Subcutaneous abdominal adipose tissue (tissue), 5 donors: Measurements from ENCODE around the gene CDKAL1.
"Not testable (repeated sequence)": the region's sequence is repeated elsewhere in the genome, so short reads cannot be mapped to it uniquely, and the experiment has no call there.

ENCODE experiments used
- H3K27ac ChIP-seq: one replicate; pipeline ENCODE4 v1.7.0; 2013; ENCODE audit warnings: low read depth, mild to moderate bottlenecking, inconsistent platforms, low read length, moderate library complexity
- H3K27me3 ChIP-seq, 5 donors: one replicate each; pipeline ENCODE4 v1.7.0; 2013; ENCODE audit warnings: low read length in 5 of 5, inconsistent platforms in 1 of 5; ENCODE audit not compliant: control insufficient read depth in 5 of 5, insufficient read depth in 4 of 5
- H3K36me3 ChIP-seq, 5 donors: one replicate each; pipeline ENCODE4 v1.7.0; 2013; ENCODE audit warnings: low read length in 5 of 5; ENCODE audit not compliant: control insufficient read depth in 5 of 5, insufficient read depth in 5 of 5
- H3K4me1 ChIP-seq, 5 donors: one replicate each; pipeline ENCODE4 v1.7.0; 2013; ENCODE audit warnings: low read length in 5 of 5, mild to moderate bottlenecking in 3 of 5, moderate library complexity in 1 of 5; ENCODE audit not compliant: control insufficient read depth in 5 of 5, insufficient read depth in 5 of 5
- H3K4me3 ChIP-seq, 5 donors: one replicate each; pipeline ENCODE4 v1.7.0; 2013; ENCODE audit warnings: low read length in 5 of 5, low read depth in 1 of 5
- H3K9ac ChIP-seq, 5 donors: one replicate each; pipeline ENCODE4 v1.7.0; 2013; ENCODE audit warnings: low read length in 5 of 5, mild to moderate bottlenecking in 4 of 5, moderate library complexity in 3 of 5
- H3K9me3 ChIP-seq, 5 donors: one replicate each; pipeline ENCODE4 v1.7.0; 2013; ENCODE audit warnings: low read length in 5 of 5; ENCODE audit not compliant: control insufficient read depth in 5 of 5
- donor health status: healthy.
- donor health status: healthy.
- donor health status: healthy.
- donor health status: healthy.
- donor health status: healthy.

Gene CDKAL1

DNA sequence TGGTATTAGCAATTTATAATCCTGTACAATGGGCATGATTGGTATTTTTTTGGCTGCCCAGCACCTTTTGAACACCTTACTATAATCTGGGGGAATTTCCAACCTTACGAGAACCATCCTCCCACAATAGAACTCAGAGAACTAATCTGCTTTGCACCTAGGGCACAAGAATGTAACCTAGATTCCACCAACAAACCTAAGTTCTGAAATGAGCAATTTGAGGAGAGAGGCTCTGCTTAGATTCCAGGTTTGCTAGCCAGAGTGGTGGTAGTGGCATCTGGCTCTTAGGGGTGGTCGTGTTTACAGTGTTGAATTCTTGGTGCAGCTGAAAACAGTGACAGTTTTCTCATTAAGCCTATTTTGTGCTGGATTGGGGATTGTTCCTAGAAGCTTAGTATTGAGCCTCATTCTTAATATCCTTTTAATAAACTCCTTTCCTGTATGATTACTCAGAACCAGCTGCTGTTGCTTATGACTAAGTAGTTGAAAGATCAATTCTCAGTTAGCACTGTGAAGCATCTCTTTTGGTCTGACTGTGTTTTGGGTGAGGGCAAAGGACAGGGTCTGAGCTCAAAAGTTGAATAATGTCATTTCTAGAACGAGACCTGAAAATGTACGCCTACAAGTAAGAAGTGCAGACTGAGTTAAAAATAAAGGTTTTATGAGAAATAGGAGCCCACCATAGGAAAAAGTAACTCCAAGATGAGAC lies 385.6 kb downstream of the CDKAL1 start:
- no peaks in the 10 kb centered on the region for H3K27me3 ChIP-seq
- H3K4me1 ChIP-seq: peaks cover 0 to 3% (median 0%) of the 10 kb centered on the region in 5 donors

GRCh38 chr6:20921578-20921977 lies 387.3 kb downstream of the CDKAL1 start:
- H3K4me3 ChIP-seq: no peak overlapping the region
- H3K36me3 ChIP-seq: no peaks in the 10 kb centered on the region
- H3K9ac ChIP-seq: no peak overlapping the region
- H3K9me3 ChIP-seq: no peaks in the 10 kb centered on the region
- peaks cover 0 to 3% (median 0%) of the 10 kb centered on the region in 5 donors for H3K4me1 ChIP-seq
- no peak overlapping the region for H3K27ac ChIP-seq
- no peaks in the 10 kb centered on the region for H3K27me3 ChIP-seq

More for the DNA sequence above, 385.6 kb downstream of the CDKAL1 start:
- no peak overlapping the region for H3K4me3 ChIP-seq
- peaks cover 0 to 6% (median 5%) of the 10 kb centered on the region in 5 donors for H3K9me3 ChIP-seq
- H3K27ac ChIP-seq: no peak overlapping the region
- H3K9ac ChIP-seq: no peak overlapping the region
- H3K36me3 ChIP-seq: no peaks in the 10 kb centered on the region

DNA sequence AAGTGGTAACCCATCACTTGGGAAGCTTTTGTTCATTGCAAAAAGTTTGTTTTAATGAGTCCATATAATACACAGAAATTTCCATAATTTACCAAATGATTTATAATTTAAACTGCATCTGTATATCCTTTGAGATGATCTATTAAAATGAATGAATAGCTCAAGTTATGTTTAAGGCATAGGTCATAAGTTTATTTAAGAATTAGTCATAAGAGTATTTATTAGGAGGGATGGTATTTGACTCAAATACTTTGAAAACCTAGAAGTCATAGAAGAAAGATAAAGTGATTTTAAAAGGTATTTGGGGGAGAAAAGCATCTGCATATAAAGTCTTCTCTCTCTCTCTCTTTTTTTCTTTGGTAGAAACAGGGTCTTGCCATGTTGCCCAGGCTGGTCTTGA lies 388.5 kb downstream of the CDKAL1 start:
- H3K9ac ChIP-seq: no peak overlapping the region
- no peak overlapping the region for H3K27ac ChIP-seq
- H3K36me3 ChIP-seq: no peaks in the 10 kb centered on the region
- H3K4me3 ChIP-seq: no peak overlapping the region
- peaks cover 0 to 3% (median 0%) of the 10 kb centered on the region in 5 donors for H3K4me1 ChIP-seq
- no peaks in the 10 kb centered on the region for H3K27me3 ChIP-seq
- H3K9me3 ChIP-seq: no peaks in the 10 kb centered on the region

GRCh38 chr6:20924094-20924493 lies 389.8 kb downstream of the CDKAL1 start:
- H3K4me1 ChIP-seq, H3K27me3 ChIP-seq, H3K9ac ChIP-seq, H3K36me3 ChIP-seq, H3K27ac ChIP-seq, H3K9me3 ChIP-seq, H3K4me3 ChIP-seq: not testable (repeated sequence)

DNA sequence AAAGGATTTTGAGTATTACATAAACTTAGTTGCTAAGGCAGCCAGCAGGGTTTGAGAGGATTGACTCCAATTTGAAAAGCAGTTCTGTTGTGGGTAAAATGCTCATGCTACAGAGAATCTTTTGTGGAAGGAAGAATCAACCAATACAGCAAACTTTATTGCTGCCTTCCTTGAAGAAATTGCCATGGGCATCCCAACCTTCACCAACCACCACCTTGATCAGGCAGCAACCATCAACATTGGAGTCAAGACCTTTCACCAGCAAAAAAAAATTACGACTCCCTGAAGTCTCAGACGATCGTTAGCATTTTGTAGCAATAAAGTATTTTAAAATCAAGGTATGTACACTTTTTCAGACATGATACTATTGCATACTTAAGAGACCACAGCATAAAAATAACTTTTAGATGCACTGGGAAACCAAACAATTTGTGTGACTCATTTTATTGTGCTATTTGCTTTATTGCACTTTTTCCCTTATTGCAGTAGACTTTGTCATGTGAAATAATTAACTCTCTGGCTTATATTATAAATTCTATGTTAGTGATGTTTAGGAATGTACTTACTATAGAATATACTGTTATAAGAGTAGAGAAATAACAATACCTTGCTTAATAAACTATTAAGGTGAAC lies 390.8 kb downstream of the CDKAL1 start:
- Histone ChIP-seq H3K36me3 (no peaks in the 10 kb centered on the region), H3K4me1 (peaks cover 0 to 3% (median 0%) of the 10 kb centered on the region in 5 donors), H3K27me3 (no peaks in the 10 kb centered on the region), H3K27ac (no peak overlapping the region), H3K9ac (no peak overlapping the region), H3K4me3 (no peak overlapping the region), H3K9me3 (no peaks in the 10 kb centered on the region)

- no peaks in the 10 kb centered on the region for H3K36me3 ChIP-seq
- no peak overlapping the region for H3K27ac ChIP-seq
- no peaks in the 10 kb centered on the region for H3K9me3 ChIP-seq
- no peaks in the 10 kb centered on the region for H3K4me1 ChIP-seq
- H3K27me3 ChIP-seq: no peaks in the 10 kb centered on the region
- H3K9ac ChIP-seq: no peak overlapping the region
- no peak overlapping the region for H3K4me3 ChIP-seq
Measured at GRCh38 chr6:20927130-20927860, 393.0 kb downstream of the CDKAL1 start.

GRCh38 chr6:20929283-20929682 lies 395.0 kb downstream of the CDKAL1 start:
- H3K36me3 ChIP-seq: no peaks in the 10 kb centered on the region
- no peaks in the 10 kb centered on the region for H3K4me1 ChIP-seq
- no peak overlapping the region for H3K9ac ChIP-seq
- H3K4me3 ChIP-seq: no peak overlapping the region
- H3K9me3 ChIP-seq: no peaks in the 10 kb centered on the region
- no peak overlapping the region for H3K27ac ChIP-seq
- no peaks in the 10 kb centered on the region for H3K27me3 ChIP-seq

GRCh38 chr6:20931093-20931492 lies 396.8 kb downstream of the CDKAL1 start:
- no peaks in the 10 kb centered on the region for H3K9me3 ChIP-seq
- H3K27ac ChIP-seq: no peak overlapping the region
- H3K36me3 ChIP-seq: no peaks in the 10 kb centered on the region
- H3K4me3 ChIP-seq: no peak overlapping the region
- no peak overlapping the region for H3K9ac ChIP-seq
- no peaks in the 10 kb centered on the region for H3K4me1 ChIP-seq
- no peaks in the 10 kb centered on the region for H3K27me3 ChIP-seq

DNA sequence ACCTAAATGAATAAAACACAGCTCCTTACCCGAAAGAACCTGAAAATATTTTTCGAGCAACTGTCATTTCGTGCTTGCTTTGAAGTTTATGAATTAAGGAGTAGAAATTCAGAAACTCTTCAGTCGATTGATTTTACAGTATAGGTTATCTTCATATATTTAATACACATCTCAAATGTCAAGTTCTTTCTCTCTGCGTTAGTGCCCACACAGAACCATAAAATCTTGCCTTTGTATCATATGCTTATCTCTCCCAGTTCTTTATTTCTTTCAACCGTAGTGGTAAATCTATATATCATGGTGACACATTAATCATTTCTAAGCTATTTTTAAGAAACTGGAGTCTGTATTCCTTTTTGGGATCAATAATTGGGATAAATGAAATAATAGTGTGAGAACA lies 397.5 kb downstream of the CDKAL1 start:
- Histone ChIP-seq H3K27ac (no peak overlapping the region), H3K4me1 (no peaks in the 10 kb centered on the region), H3K9me3 (no peaks in the 10 kb centered on the region), H3K9ac (no peak overlapping the region), H3K36me3 (no peaks in the 10 kb centered on the region), H3K27me3 (no peaks in the 10 kb centered on the region), H3K4me3 (no peak overlapping the region)

GRCh38 chr6:20932284-20932683 lies 398.0 kb downstream of the CDKAL1 start:
- Histone ChIP-seq H3K27me3 (no peaks in the 10 kb centered on the region), H3K9ac (no peak overlapping the region), H3K4me3 (no peak overlapping the region), H3K36me3 (no peaks in the 10 kb centered on the region), H3K9me3 (no peaks in the 10 kb centered on the region), H3K27ac (no peak overlapping the region), H3K4me1 (no peaks in the 10 kb centered on the region)
